GM18526 (cell line): ENCODE measurements around the gene CLINT1.

Experiments used
- POLR2A ChIP-seq: IDR thresholded peaks from 3 replicates; pipeline ENCODE4 v1.6.1; 2011; ENCODE audit not compliant: insufficient read length; ENCODE audit errors: extremely low read depth

Gene CLINT1

GRCh38 chr5:157867751-157868387 is 8.9 kb upstream of the CLINT1 start:
- TF ChIP-seq POLR2A: no peak

- no peak for TF ChIP-seq POLR2A
Observed at GRCh38 chr5:157866536-157866935, 7.6 kb upstream of the CLINT1 start.

- no peak for TF ChIP-seq POLR2A
Observed at GRCh38 chr5:157865781-157866180, 6.8 kb upstream of the CLINT1 start.

GRCh38 chr5:157864067-157864466 is 5.1 kb upstream of the CLINT1 start:
- TF ChIP-seq POLR2A: no peak

DNA sequence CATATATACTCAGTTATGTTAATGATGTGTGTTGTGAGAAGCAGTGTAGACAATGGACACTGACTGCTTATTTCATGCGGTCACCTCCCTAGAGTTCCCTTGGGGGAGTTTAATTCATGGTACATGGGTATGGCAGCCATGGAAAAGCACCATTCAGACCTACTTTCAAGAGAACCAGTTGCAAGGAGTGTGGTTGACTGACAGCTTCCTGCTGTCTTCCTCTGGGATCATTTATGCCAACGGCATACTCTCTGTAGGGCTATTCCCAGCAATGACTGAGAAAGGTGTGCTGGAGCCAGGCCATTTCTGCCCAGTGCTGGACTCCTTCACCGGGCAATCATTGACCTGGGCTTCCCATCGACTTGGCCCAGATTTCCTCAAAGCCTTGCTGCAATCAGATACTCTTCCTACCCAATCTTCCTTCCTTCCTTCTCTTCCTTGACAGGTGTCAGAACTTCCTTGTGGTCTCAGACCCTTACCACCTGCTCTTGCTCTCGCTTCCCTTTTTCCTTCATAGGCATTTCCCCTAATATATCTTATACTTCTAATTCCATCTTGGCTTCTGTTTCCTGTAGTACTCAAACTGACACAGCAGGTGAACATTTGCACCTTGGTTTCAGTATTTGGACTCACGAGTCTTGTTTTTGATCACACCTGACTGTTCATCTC is 3.4 kb upstream of the CLINT1 start:
- no peak for TF ChIP-seq POLR2A

GRCh38 chr5:157860898-157861890 is 2.2 kb upstream of the CLINT1 start:
- TF ChIP-seq POLR2A: no peak

GRCh38 chr5:157859227-157859575 is 256 bp upstream of the CLINT1 start:
- no peak for TF ChIP-seq POLR2A

DNA sequence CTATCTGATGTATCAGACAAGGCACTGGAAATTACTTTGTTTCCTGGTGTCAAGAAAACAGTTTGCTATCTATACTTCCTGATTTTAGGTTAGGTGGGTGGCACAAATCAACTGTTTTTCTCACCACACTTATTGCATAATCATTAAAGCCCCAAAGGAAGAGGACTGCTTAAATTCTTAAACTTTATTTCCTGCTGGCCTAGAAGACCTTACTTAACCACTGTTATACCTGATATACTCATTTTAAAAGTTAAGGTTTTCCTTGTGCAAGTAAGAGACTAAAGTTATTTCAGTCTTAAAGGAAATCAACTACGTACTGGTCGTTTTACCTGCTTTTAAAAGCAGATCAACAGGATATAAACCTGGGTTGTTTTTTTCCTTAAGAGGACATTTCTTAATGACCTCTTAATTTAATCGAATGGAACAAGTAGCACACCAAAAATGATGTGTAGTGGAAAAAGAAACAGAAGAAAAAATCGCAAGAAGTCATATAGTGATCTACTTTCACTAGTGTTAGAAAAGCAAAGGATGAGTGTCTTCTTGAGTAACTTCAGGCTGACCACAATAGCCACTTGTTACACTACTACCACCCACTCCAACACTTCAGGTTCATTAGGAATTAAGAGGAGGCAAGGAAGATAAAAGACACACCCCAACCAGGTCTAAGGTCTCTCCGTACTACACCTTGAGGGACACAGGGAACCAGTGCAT is 974 bp downstream of the CLINT1 start:
- no peak for TF ChIP-seq POLR2A

GRCh38 chr5:157855404-157855994 is 3.4 kb downstream of the CLINT1 start:
- TF ChIP-seq POLR2A: no peak

DNA sequence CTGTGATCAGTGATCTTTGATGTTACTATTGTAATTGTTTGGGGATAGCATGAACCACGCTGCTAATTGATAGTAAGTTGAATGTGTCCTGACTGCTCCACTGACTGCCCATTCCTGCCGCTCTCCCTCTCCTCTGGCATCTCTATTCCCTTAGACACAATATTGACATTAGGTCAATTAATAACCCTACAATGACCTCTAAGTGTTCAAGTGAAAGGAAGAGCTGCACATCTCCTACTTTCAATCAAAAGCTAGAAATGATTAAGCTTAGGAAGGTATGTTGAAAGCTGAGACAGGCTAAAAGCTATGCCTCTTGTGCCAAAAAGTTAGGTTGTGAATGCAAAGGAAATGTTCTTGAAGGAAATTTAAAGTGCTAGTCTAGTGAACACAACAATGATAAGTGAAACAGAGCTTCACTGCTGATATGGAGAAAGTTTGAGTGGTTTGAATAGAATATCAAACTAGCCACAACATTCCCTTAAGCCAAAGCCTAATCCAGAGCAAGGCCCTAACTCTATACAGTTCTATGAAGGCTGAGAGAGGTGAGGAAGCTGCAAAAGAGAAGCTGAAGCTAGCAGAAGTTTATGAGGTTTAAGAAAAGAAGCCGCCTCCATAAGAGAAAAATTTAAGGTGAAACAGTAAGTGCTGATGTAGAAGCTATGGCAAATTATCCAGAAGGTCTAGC is 12.9 kb downstream of the CLINT1 start:
- no peak for TF ChIP-seq POLR2A

GRCh38 chr5:157842787-157843186 is 16.2 kb downstream of the CLINT1 start:
- TF ChIP-seq POLR2A: no peak

- TF ChIP-seq POLR2A: no peak
Observed at GRCh38 chr5:157842185-157842584, 16.8 kb downstream of the CLINT1 start.

- TF ChIP-seq POLR2A: no peak
Observed at GRCh38 chr5:157839157-157839795, 19.7 kb downstream of the CLINT1 start.
